NCI-H2029 (cell line): ENCODE data around the gene VSTM1.
"Not testable (repeated sequence)": the region's sequence is repeated elsewhere in the genome, so short reads cannot be mapped to it uniquely, and the experiment has no call there.

Experiments used
- DNase-seq: peaks from one replicate; lab custom pipeline; 2025; lab: John Stamatoyannopoulos, UW

VSTM1 gene

GRCh38 chr19:54073829-54074228, 10.1 kb upstream of the VSTM1 start:
- DNase-seq: no peak

GRCh38 chr19:54069470-54069869, 5.8 kb upstream of the VSTM1 start:
- no peak for DNase-seq

- no peak for DNase-seq
These were observed 1.1 kb downstream of the VSTM1 start for GRCh38 chr19:54062643-54063042.

- DNase-seq: no peak
These were observed 16.1 kb downstream of the VSTM1 start for GRCh38 chr19:54047616-54048015.

GRCh38 chr19:54045771-54046170, 17.9 kb downstream of the VSTM1 start:
- no peak for DNase-seq

GRCh38 chr19:54042989-54043388, 20.7 kb downstream of the VSTM1 start:
- no peak for DNase-seq

- no peak for DNase-seq
These were observed 21.6 kb downstream of the VSTM1 start for GRCh38 chr19:54041969-54042606.

GRCh38 chr19:54040003-54040402, 23.7 kb downstream of the VSTM1 start:
- no peak for DNase-seq

- not testable (repeated sequence) for DNase-seq
These were observed 27.2 kb downstream of the VSTM1 start for GRCh38 chr19:54036542-54036941.

GRCh38 chr19:54035215-54036178, 28.2 kb downstream of the VSTM1 start:
- no peak for DNase-seq

GRCh38 chr19:54030895-54031586, 32.7 kb downstream of the VSTM1 start:
- DNase-seq: no peak

- peak; percentile 3 for DNase-seq
These were observed 33.7 kb downstream of the VSTM1 start for GRCh38 chr19:54029930-54030490.

- no peak for DNase-seq
These were observed 34.4 kb downstream of the VSTM1 start for GRCh38 chr19:54029301-54029700.

- DNase-seq: no peak
These were observed 37.0 kb downstream of the VSTM1 start for GRCh38 chr19:54026656-54027055.

GRCh38 chr19:54024660-54025059, 39.0 kb downstream of the VSTM1 start:
- no peak for DNase-seq

GRCh38 chr19:54023191-54023590, 40.5 kb downstream of the VSTM1 start:
- DNase-seq: no peak

GRCh38 chr19:54021932-54022331, 41.8 kb downstream of the VSTM1 start:
- DNase-seq: no peak

GRCh38 chr19:54021363-54021762, 42.3 kb downstream of the VSTM1 start:
- DNase-seq: no peak

GRCh38 chr19:54017261-54017660, 46.4 kb downstream of the VSTM1 start:
- peak; percentile 2 for DNase-seq

- DNase-seq: no peak
These were observed 48.7 kb downstream of the VSTM1 start for GRCh38 chr19:54014920-54015560.

GRCh38 chr19:54013866-54014265, 49.8 kb downstream of the VSTM1 start:
- DNase-seq: no peak
